Measurements from ENCODE around the gene URB1. TPM values are rescaled to one million over a fixed set of nuclear protein-coding genes. Genes with fewer than 3 reads are reported as not detected.

The URB1 gene
- polyA plus RNA-seq, 2 of the 4 experiments (the other 2 are of a cell fraction): 8.7 to 10.1 TPM

DNA sequence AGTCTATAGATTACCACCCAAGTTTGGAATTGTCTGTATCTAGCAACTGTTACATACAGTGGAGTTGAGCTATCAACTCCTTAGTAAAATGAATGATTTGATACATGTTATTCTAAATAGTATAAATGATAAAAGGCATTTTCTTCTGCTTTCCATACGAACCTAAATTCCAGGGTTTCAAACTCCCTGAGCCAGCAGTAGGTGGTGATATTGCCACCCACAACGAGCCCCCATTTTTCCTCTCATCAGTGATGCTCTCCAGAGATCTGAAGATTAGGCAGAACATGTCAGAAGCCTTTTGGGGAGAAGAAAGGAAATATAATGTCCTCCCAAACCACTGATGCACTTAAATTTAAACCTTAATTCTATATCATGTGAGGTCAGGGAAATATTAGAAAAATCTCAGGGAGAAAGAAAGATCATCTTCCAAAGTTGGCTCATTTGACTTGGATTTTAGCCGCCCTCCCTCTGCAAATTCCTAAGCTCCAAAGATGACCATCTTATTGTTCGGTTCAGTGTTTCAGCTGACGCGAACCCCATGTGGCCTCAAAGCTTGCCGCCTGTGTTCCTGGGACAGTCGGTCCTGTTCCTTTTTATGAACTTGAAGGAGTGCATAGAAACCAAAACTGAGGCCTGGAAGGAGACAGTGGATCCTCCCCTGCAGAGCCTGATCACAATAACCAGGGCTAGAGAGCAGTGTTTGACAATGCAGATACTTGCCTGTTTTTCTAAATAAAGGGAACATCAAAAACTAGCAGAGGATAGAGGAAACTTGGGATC is 22.0 kb upstream of the URB1 start:
- FAIRE-seq: no peak
- POLR2A ChIA-PET: no interaction called here
- no peaks in the 10 kb centered on the region for H3K9me3 ChIP-seq
- peak overlapping the region; percentile 99 for H3K4me2 ChIP-seq
- peaks cover 55% of the 10 kb centered on the region for H3K4me1 ChIP-seq
- WGBS (ENCODE audit: missing lambda C conversion rate): 68% methylated on average over 8 of the region's 8 CpGs
- no peak for ATAC-seq
- peak overlapping the region; percentile 58 for H3K4me3 ChIP-seq
- CTCF ChIA-PET: interaction anchor here (0.7 to 9.2 kb wide), 38 partner anchors 9 to 194 kb away, joined by 3 to 61 read pairs (median 4); no protein-coding TSS in a partner anchor
- no peak for DNase-seq (ENCODE audit: low read depth in 1 of 2, low spot score in 1 of 2)
- no peak for TF ChIP-seq MYC (IDR thresholded peaks at IDR 0.05; ENCODE audit: borderline replicate concordance, low read length)
- TF ChIP-seq, protein P1, sequence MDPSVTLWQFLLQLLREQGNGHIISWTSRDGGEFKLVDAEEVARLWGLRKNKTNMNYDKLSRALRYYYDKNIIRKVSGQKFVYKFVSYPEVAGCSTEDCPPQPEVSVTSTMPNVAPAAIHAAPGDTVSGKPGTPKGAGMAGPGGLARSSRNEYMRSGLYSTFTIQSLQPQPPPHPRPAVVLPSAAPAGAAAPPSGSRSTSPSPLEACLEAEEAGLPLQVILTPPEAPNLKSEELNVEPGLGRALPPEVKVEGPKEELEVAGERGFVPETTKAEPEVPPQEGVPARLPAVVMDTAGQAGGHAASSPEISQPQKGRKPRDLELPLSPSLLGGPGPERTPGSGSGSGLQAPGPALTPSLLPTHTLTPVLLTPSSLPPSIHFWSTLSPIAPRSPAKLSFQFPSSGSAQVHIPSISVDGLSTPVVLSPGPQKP (IDR thresholded peaks at IDR 0.05; ENCODE audit: low read depth, low read length): no peak
- TF ChIP-seq, protein P2, sequence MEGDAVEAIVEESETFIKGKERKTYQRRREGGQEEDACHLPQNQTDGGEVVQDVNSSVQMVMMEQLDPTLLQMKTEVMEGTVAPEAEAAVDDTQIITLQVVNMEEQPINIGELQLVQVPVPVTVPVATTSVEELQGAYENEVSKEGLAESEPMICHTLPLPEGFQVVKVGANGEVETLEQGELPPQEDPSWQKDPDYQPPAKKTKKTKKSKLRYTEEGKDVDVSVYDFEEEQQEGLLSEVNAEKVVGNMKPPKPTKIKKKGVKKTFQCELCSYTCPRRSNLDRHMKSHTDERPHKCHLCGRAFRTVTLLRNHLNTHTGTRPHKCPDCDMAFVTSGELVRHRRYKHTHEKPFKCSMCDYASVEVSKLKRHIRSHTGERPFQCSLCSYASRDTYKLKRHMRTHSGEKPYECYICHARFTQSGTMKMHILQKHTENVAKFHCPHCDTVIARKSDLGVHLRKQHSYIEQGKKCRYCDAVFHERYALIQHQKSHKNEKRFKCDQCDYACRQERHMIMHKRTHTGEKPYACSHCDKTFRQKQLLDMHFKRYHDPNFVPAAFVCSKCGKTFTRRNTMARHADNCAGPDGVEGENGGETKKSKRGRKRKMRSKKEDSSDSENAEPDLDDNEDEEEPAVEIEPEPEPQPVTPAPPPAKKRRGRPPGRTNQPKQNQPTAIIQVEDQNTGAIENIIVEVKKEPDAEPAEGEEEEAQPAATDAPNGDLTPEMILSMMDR (IDR thresholded peaks at IDR 0.05): peak; percentile 50
- TF ChIP-seq, protein P3, sequence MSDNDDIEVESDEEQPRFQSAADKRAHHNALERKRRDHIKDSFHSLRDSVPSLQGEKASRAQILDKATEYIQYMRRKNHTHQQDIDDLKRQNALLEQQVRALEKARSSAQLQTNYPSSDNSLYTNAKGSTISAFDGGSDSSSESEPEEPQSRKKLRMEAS (IDR thresholded peaks at IDR 0.05): no peak
- TF ChIP-seq, protein P4, sequence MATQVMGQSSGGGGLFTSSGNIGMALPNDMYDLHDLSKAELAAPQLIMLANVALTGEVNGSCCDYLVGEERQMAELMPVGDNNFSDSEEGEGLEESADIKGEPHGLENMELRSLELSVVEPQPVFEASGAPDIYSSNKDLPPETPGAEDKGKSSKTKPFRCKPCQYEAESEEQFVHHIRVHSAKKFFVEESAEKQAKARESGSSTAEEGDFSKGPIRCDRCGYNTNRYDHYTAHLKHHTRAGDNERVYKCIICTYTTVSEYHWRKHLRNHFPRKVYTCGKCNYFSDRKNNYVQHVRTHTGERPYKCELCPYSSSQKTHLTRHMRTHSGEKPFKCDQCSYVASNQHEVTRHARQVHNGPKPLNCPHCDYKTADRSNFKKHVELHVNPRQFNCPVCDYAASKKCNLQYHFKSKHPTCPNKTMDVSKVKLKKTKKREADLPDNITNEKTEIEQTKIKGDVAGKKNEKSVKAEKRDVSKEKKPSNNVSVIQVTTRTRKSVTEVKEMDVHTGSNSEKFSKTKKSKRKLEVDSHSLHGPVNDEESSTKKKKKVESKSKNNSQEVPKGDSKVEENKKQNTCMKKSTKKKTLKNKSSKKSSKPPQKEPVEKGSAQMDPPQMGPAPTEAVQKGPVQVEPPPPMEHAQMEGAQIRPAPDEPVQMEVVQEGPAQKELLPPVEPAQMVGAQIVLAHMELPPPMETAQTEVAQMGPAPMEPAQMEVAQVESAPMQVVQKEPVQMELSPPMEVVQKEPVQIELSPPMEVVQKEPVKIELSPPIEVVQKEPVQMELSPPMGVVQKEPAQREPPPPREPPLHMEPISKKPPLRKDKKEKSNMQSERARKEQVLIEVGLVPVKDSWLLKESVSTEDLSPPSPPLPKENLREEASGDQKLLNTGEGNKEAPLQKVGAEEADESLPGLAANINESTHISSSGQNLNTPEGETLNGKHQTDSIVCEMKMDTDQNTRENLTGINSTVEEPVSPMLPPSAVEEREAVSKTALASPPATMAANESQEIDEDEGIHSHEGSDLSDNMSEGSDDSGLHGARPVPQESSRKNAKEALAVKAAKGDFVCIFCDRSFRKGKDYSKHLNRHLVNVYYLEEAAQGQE (IDR thresholded peaks at IDR 0.05): no peak
- peak; percentile 59 for TF ChIP-seq SMC3 (IDR thresholded peaks at IDR 0.05)
- peak; percentile 66 to 70 for TF ChIP-seq RAD21 (conservative IDR thresholded peaks at IDR 0.05 in 1 of 2, IDR thresholded peaks at IDR 0.05 in 1 of 2)
- 0 out of 2 replicates have a peak, but pooled peaks have one; percentile 15 for TF ChIP-seq GATA3 (IDR thresholded peaks at IDR 0.05; ENCODE audit: borderline replicate concordance)
- TF ChIP-seq, protein P5, sequence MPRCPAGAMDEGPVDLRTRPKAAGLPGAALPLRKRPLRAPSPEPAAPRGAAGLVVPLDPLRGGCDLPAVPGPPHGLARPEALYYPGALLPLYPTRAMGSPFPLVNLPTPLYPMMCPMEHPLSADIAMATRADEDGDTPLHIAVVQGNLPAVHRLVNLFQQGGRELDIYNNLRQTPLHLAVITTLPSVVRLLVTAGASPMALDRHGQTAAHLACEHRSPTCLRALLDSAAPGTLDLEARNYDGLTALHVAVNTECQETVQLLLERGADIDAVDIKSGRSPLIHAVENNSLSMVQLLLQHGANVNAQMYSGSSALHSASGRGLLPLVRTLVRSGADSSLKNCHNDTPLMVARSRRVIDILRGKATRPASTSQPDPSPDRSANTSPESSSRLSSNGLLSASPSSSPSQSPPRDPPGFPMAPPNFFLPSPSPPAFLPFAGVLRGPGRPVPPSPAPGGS (IDR thresholded peaks at IDR 0.05): no peak
- peak overlapping the region; percentile 98 to 100 for H3K27ac ChIP-seq

DNA sequence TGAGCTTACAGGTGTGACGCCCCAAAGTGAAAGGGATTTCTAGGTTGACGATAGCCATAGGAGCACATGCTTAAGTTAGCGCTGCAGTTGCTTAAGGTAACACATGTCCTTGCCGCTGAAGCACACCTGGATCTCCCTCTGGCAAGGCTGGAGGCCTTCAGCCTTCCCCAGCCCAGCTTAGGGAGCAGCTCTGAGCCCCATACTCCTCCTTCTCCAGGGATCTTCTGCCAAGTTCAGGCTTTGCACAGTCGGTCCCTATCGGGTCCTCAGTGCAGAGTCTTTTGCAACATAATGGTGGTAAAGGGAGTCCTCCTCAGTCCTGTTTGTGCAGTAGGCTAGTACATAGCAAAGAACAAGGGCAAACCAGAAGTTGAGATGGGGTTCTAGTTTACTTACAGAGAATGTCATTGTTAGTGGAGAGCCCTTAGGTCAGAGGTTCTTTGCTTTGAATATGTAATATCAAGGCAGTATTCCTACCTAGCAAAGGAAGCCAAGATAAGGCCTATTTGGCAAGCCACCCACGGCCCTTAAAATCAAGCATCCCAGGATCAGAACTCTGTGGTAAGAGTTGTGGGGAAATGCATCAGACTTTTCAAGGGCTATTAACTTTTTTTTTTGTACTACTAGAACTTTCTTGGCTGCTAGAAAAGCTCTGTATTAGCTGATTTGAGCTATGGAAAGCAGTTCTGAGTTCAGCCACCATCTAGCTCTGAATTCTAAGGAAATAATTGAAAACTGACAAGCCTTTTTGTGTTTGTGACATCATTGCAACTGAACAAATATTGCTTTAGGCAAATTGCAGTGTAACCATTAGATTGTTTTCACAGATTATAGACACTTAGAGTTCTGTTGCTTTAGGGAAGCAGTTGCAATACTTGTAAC is 21.1 kb upstream of the URB1 start:
- Histone ChIP-seq H3K27ac (peak overlapping the region; percentile 98 to 100), H3K9me3 (no peaks in the 10 kb centered on the region), H3K4me3 (peak overlapping the region; percentile 58), H3K4me2 (peak overlapping the region; percentile 99), H3K4me1 (peaks cover 50% of the 10 kb centered on the region)
- CTCF ChIA-PET: interaction anchor here (0.7 to 9.2 kb wide), 29 partner anchors 9 to 195 kb away, joined by 3 to 61 read pairs (median 4); no protein-coding TSS in a partner anchor
- FAIRE-seq (no peak), DNase-seq (ENCODE audit: low read depth in 1 of 2, low spot score in 1 of 2) (no peak), ATAC-seq (peak; percentile 14 to 15; a peak in 3 of 6 replicates)
- POLR2A ChIA-PET: interaction anchor here (0.7 kb wide), 1 partner anchor 187 kb away, joined by 3 read pairs; no protein-coding TSS in a partner anchor
- 57% methylated on average over 5 of the region's 7 CpGs for WGBS (ENCODE audit: missing lambda C conversion rate)
- no peak for TF ChIP-seq TFCP2L1 (CRISPR knock-in tag; IDR thresholded peaks at IDR 0.05)
- TF ChIP-seq MAFK (IDR thresholded peaks at IDR 0.05; ENCODE audit: partially characterized antibody): no peak
- no peak for TF ChIP-seq RFX5 (IDR thresholded peaks at IDR 0.05)
- TF ChIP-seq PHF8 (IDR thresholded peaks at IDR 0.05; ENCODE audit: borderline replicate concordance, low read depth): no peak
- no peak for TF ChIP-seq RARB (CRISPR knock-in tag; IDR thresholded peaks at IDR 0.05)
- TF ChIP-seq ESRRA (IDR thresholded peaks at IDR 0.05; ENCODE audit: borderline replicate concordance, low read length): no peak
- TF ChIP-seq, protein P6, sequence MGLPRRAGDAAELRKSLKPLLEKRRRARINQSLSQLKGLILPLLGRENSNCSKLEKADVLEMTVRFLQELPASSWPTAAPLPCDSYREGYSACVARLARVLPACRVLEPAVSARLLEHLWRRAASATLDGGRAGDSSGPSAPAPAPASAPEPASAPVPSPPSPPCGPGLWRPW (IDR thresholded peaks at IDR 0.05): no peak
- TF ChIP-seq GATA3 (IDR thresholded peaks at IDR 0.05; ENCODE audit: borderline replicate concordance): no peak
- TF ChIP-seq, protein P7, sequence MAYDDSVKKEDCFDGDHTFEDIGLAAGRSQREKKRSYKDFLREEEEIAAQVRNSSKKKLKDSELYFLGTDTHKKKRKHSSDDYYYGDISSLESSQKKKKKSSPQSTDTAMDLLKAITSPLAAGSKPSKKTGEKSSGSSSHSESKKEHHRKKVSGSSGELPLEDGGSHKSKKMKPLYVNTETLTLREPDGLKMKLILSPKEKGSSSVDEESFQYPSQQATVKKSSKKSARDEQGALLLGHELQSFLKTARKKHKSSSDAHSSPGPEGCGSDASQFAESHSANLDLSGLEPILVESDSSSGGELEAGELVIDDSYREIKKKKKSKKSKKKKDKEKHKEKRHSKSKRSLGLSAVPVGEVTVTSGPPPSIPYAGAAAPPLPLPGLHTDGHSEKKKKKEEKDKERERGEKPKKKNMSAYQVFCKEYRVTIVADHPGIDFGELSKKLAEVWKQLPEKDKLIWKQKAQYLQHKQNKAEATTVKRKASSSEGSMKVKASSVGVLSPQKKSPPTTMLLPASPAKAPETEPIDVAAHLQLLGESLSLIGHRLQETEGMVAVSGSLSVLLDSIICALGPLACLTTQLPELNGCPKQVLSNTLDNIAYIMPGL (CRISPR knock-in tag; IDR thresholded peaks at IDR 0.05; ENCODE audit: borderline replicate concordance): no peak
- TF ChIP-seq NR3C1 (IDR thresholded peaks at IDR 0.05): no peak
- TF ChIP-seq FOSB (CRISPR knock-in tag; IDR thresholded peaks at IDR 0.05): no peak

Data from A549 (cell line).